DOHH2 (cell line): Measurements from ENCODE around the gene ARID1B.

Source experiments
- H3F3A ChIP-seq: fragments of 200-600 bp; sonication (generic), shearing (Covaris generic); 2 replicates; pipeline ENCODE4 v1.6.0; 2016; ENCODE audit warnings: antibody characterized with exemption, mild to moderate bottlenecking; ENCODE audit not compliant: control insufficient read depth, insufficient read depth
- H3K27ac ChIP-seq: fragments of 200-600 bp; sonication (generic); 2 replicates; pipeline ENCODE4 v1.5.1; 2014; ENCODE audit warnings: low read depth, mild to moderate bottlenecking, low read length, moderate library complexity
- H3K27me3 ChIP-seq: fragments of 200-600 bp; sonication (generic); 2 replicates; pipeline ENCODE4 v1.6.1; 2014; ENCODE audit warnings: mild to moderate bottlenecking, low read length, mixed read lengths; ENCODE audit not compliant: control insufficient read depth
- H3K36me3 ChIP-seq: fragments of 200-600 bp; sonication (generic); 2 replicates; pipeline ENCODE4 v1.6.1; 2014; ENCODE audit warnings: mild to moderate bottlenecking, low read length, moderate library complexity, mixed read lengths; ENCODE audit not compliant: control insufficient read depth
- H3K4me1 ChIP-seq: fragments of 200-600 bp; sonication (generic); 2 replicates; pipeline ENCODE4 v1.6.1; 2014; ENCODE audit warnings: mild to moderate bottlenecking, low read length, mixed read lengths; ENCODE audit not compliant: control insufficient read depth
- H3K4me2 ChIP-seq: fragments of 200-600 bp; sonication (generic); 2 replicates; pipeline ENCODE4 v1.6.0; 2014; ENCODE audit warnings: mild to moderate bottlenecking, low read length, moderate library complexity
- H3K4me3 ChIP-seq: fragments of 200-600 bp; sonication (generic); 2 replicates; pipeline ENCODE4 v1.5.1; 2014; ENCODE audit warnings: mild to moderate bottlenecking, low read length, mixed read lengths
- H3K79me2 ChIP-seq: fragments of 200-600 bp; sonication (generic); 2 replicates; pipeline ENCODE4 v1.6.1; 2014; ENCODE audit warnings: mild to moderate bottlenecking, low read length, mixed read lengths; ENCODE audit not compliant: control insufficient read depth
- H3K9me2 ChIP-seq: fragments of 200-600 bp; sonication (generic); replicated peaks from 2 replicates; pipeline ENCODE4 v1.6.1; 2014; ENCODE audit warnings: mild to moderate bottlenecking, low read length, mixed read lengths; ENCODE audit not compliant: control insufficient read depth
- H3K9me3 ChIP-seq: fragments of 200-600 bp; sonication (generic); 2 replicates; pipeline ENCODE4 v1.6.1; 2014; ENCODE audit warnings: antibody characterized with exemption, low read length, mixed read lengths; ENCODE audit not compliant: control insufficient read depth, insufficient read depth
- H4K20me1 ChIP-seq: fragments of 200-600 bp; sonication (generic); 2 replicates; pipeline ENCODE4 v1.6.0; 2014; ENCODE audit warnings: low read depth, mild to moderate bottlenecking, antibody characterized with exemption, low read length, moderate library complexity; ENCODE audit not compliant: control insufficient read depth, insufficient read depth
- EZH2phosphoT487 ChIP-seq: fragments of 200-600 bp; sonication (generic); IDR thresholded peaks from 2 replicates; pipeline ENCODE4 v1.6.1; 2017; ENCODE audit warnings: borderline replicate concordance, mild to moderate bottlenecking, antibody characterized with exemption, low read length, moderate library complexity, mixed read lengths
- TF ChIP-seq, protein P1 (sequence below): fragments of 200-600 bp; sonication (generic); IDR thresholded peaks from one replicate; pipeline ENCODE4 v1.5.1; 2014; ENCODE audit warnings: antibody characterized with exemption, mild to moderate bottlenecking, low read depth, low read length; ENCODE audit not compliant: poor library complexity, severe bottlenecking

The ARID1B gene

DNA sequence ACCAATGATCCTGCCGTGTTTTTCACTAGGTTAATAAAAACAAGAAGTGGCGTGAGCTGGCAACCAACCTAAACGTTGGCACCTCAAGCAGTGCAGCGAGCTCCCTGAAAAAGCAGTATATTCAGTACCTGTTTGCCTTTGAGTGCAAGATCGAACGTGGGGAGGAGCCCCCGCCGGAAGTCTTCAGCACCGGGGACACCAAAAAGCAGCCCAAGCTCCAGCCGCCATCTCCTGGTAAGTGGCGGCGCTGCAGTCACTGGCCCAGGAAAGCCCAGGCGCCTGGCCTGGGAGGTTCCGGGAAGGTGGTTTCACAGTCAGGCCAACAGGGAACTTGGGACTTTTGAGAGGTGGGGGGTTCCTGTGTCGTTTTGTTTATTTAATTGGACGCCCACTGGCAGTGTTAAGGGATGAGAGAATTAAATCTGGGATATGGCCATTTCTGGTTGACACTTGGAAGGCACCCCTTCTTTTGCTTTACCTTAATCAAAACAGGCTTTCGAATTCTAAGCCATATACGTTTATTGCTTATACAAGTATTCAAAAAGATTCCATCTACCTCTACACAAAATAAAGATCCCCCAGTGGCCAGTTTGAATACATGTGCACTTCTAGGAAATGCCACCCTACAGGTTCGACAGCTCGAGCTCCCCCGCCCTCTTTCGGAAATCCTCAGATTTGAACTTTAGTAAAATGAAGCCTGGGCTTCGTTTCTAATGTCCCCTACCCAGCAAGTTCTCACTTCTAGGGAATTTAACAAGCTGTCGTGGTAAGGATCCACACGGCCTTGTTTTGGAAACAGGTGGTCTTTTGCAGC, 407.2 kb downstream of the ARID1B start:
- H3K4me2 ChIP-seq = no peak overlapping the region
- H3K36me3 ChIP-seq = peaks cover 81% of the 10 kb centered on the region
- no peaks in the 10 kb centered on the region for H3K9me2 ChIP-seq
- TF ChIP-seq, protein P1, sequence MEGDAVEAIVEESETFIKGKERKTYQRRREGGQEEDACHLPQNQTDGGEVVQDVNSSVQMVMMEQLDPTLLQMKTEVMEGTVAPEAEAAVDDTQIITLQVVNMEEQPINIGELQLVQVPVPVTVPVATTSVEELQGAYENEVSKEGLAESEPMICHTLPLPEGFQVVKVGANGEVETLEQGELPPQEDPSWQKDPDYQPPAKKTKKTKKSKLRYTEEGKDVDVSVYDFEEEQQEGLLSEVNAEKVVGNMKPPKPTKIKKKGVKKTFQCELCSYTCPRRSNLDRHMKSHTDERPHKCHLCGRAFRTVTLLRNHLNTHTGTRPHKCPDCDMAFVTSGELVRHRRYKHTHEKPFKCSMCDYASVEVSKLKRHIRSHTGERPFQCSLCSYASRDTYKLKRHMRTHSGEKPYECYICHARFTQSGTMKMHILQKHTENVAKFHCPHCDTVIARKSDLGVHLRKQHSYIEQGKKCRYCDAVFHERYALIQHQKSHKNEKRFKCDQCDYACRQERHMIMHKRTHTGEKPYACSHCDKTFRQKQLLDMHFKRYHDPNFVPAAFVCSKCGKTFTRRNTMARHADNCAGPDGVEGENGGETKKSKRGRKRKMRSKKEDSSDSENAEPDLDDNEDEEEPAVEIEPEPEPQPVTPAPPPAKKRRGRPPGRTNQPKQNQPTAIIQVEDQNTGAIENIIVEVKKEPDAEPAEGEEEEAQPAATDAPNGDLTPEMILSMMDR = peak; percentile 70
- no peak for TF ChIP-seq EZH2phosphoT487
- no peaks in the 10 kb centered on the region for H3K4me1 ChIP-seq
- no peak overlapping the region for H3K4me3 ChIP-seq
- no peaks in the 10 kb centered on the region for H4K20me1 ChIP-seq
- H3K79me2 ChIP-seq = no peaks in the 10 kb centered on the region
- H3K9me3 ChIP-seq = no peaks in the 10 kb centered on the region
- no peak overlapping the region for H3K27ac ChIP-seq
- no peaks in the 10 kb centered on the region for H3F3A ChIP-seq
- H3K27me3 ChIP-seq = no peaks in the 10 kb centered on the region

DNA sequence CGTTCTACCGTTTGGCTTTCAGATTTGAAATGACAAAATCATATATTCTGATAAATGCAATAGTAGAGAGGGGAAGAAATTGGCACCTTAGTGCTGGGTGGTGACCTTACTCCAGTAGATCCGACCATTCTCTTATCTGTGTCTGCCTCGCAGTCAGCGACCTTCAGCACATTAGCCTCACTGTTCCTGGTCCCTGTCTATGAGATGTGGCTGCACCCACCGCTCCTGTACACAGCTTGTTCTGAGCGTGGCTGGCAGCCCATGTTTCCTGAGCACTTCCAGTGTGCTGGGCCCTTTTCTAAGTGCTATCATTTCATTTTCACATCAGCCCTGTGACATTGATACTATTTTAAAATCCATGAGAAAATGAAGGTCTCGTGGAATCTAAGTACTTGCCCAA, 408.0 kb downstream of the ARID1B start:
- Histone ChIP-seq H3K9me2 (no peaks in the 10 kb centered on the region), H3K9me3 (no peaks in the 10 kb centered on the region), H3K79me2 (no peaks in the 10 kb centered on the region), H4K20me1 (no peaks in the 10 kb centered on the region), H3K4me3 (no peak overlapping the region), H3K4me2 (no peak overlapping the region), H3K4me1 (no peaks in the 10 kb centered on the region), H3K27me3 (no peaks in the 10 kb centered on the region), H3K27ac (no peak overlapping the region), H3F3A (no peaks in the 10 kb centered on the region), H3K36me3 (peaks cover 88% of the 10 kb centered on the region)
- no peak for TF ChIP-seq EZH2phosphoT487
- TF ChIP-seq, protein P1 = no peak

DNA sequence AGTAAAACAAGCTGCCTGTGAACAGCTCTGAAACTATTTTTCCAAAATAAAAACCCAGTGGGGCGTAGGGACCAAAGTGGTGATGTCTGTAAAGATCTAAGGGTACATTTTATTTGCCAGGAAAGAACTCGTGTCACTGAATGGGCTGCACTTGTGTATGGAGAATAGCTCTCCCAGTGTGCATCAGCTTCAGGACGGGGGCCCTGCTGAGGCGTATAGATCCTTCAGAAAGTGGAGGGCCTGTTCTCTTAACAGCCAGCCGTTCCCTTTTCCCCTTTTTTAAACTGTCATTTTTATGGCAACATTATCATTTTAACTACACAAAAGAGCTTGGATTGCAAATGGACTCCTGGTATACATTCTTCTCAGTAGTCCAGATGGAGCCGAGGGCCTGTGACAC, 408.8 kb downstream of the ARID1B start:
- TF ChIP-seq, protein P1 = no peak
- TF ChIP-seq EZH2phosphoT487 = no peak
- Histone ChIP-seq H3K79me2 (no peaks in the 10 kb centered on the region), H3K4me3 (no peak overlapping the region), H3K4me1 (no peaks in the 10 kb centered on the region), H3K9me2 (no peaks in the 10 kb centered on the region), H4K20me1 (no peaks in the 10 kb centered on the region), H3K27ac (no peak overlapping the region), H3K27me3 (no peaks in the 10 kb centered on the region), H3K36me3 (peaks cover 93% of the 10 kb centered on the region), H3F3A (no peaks in the 10 kb centered on the region), H3K9me3 (no peaks in the 10 kb centered on the region), H3K4me2 (no peak overlapping the region)
